HCT116 (cell line): Measurements from ENCODE around the gene APP. TPM values are rescaled to one million over a fixed set of nuclear protein-coding genes. Genes with fewer than 3 reads are reported as not detected.
A peak's percentile ranks its signal among the peaks of the same experiment; 100 is the strongest.

ENCODE experiments used
- ATAC-seq: fragments of 200-7000 bp; cut with Tn5 transposase; 2 replicates; pipeline ENCODE4 v1.9.1; 2020; ENCODE audit warnings: mild to moderate bottlenecking, moderate library complexity
- BruUV-seq: library from RNA; stranded (reverse); fragments of 400-500 nt; replicated peaks from 2 replicates; lab custom pipeline; 2021; lab: Mats Ljungman, UMichigan
- CTCF ChIA-PET: fragments of 300-600 bp; sonication (Branson Sonifier 250); formaldehyde crosslinking; loops from one replicate; lab custom pipeline; 2021; ENCODE audit warnings: antibody characterized with exemption; lab: Charles Lee
- POLR2A ChIA-PET: fragments of 300-600, 350-600 bp; sonication (Branson Sonifier 250); formaldehyde crosslinking; loops from one replicate; lab custom pipeline; 2021; ENCODE audit warnings: antibody characterized with exemption; lab: Charles Lee
- RAD21 ChIA-PET, 2 experiments: fragments of 300-600 bp; sonication (Branson Sonifier 250); formaldehyde crosslinking; loops; one replicate each; lab custom pipeline; 2023; ENCODE audit warnings: low total read pairs in 2 of 2; ENCODE audit not compliant: uncharacterized antibody in 2 of 2, unreplicated experiment in 2 of 2, low non-redundant PET in 1 of 2; lab: Charles Lee
- DNase-seq: peaks from one replicate; pipeline ENCODE4 v3.0.0-alpha.2; 2010; ENCODE audit warnings: low read depth, low spot score
- H2AFZ ChIP-seq: fragments of 200-600 bp; shearing (Covaris generic), sonication (generic); 2 replicates; pipeline ENCODE4 v1.6.1; 2017; ENCODE audit warnings: low read depth, mixed run types, mixed read lengths, antibody characterized with exemption, low read length; ENCODE audit not compliant: poor library complexity, severe bottlenecking
- H3K27ac ChIP-seq: 2 replicates; pipeline ENCODE4 v1.5.1; 2012; ENCODE audit warnings: low read depth, low read length
- H3K27me3 ChIP-seq: fragments of 200-600 bp; sonication (generic); 2 replicates; pipeline ENCODE4 v1.6.1; 2016; ENCODE audit warnings: mixed run types, low read length, mixed read lengths; ENCODE audit not compliant: insufficient read depth
- H3K36me3 ChIP-seq, 2 experiments: fragments of 200-500 bp in 1 of 2; fragments of 200-600 bp in 1 of 2; sonication (Bioruptor generic) in 1 of 2; sonication (generic) in 1 of 2; 2 replicates each; pipeline versions ENCODE4 v1.5.1 to v1.6.1; 2014 to 2016; ENCODE audit warnings: low read length in 2 of 2, inconsistent platforms in 1 of 2, mixed read lengths in 1 of 2, mixed run types in 1 of 2; ENCODE audit not compliant: insufficient read depth in 2 of 2, control insufficient read depth in 1 of 2
- H3K4me1 ChIP-seq, 2 experiments: fragments of 200-600 bp in 1 of 2; sonication (generic) in 1 of 2; 2 replicates each; pipeline versions ENCODE4 v1.5.1 to v1.6.1; 2012 to 2017; ENCODE audit warnings: low read length in 2 of 2, inconsistent platforms in 1 of 2, mild to moderate bottlenecking in 1 of 2, mixed read lengths in 1 of 2, mixed run types in 1 of 2, moderate library complexity in 1 of 2; ENCODE audit not compliant: insufficient read depth in 2 of 2, control insufficient read depth in 1 of 2
- H3K4me2 ChIP-seq: fragments of 200-600 bp; sonication (generic); 2 replicates; pipeline ENCODE4 v1.6.1; 2017; ENCODE audit warnings: mixed run types, low read length, mixed read lengths
- H3K4me3 ChIP-seq, 2 experiments: fragments of 200-600 bp in 1 of 2; sonication (generic) in 1 of 2; replicated peaks in 1 of 2; 2 replicates each; pipeline ENCODE4 v1.5.1; 2011 to 2016; ENCODE audit warnings: low read length in 2 of 2, control low read depth in 1 of 2, low read depth in 1 of 2, mild to moderate bottlenecking in 1 of 2, mixed read lengths in 1 of 2, mixed run types in 1 of 2
- H3K79me2 ChIP-seq: fragments of 200-600 bp; sonication (generic); 2 replicates; pipeline ENCODE4 v1.6.1; 2017; ENCODE audit warnings: mild to moderate bottlenecking, mixed run types, low read length, moderate library complexity, mixed read lengths; ENCODE audit not compliant: insufficient read depth
- H3K9ac ChIP-seq: fragments of 200-600 bp; sonication (generic); 2 replicates; pipeline ENCODE4 v1.6.1; 2016; ENCODE audit warnings: low read length, mixed read lengths
- H3K9me2 ChIP-seq: fragments of 200-600 bp; sonication (generic), shearing (Covaris generic); 2 replicates; pipeline ENCODE4 v1.6.1; 2017; ENCODE audit warnings: mixed run types, mild to moderate bottlenecking, moderate library complexity; ENCODE audit not compliant: insufficient read depth
- H3K9me3 ChIP-seq, 2 experiments: fragments of 200-500 bp in 1 of 2; fragments of 200-600 bp in 1 of 2; sonication (Bioruptor generic) in 1 of 2; sonication (generic) in 1 of 2; 2 replicates each; pipeline ENCODE4 v1.6.1; 2014 to 2017; ENCODE audit warnings: low read length in 2 of 2, mixed read lengths in 2 of 2, inconsistent platforms in 1 of 2, low read depth in 1 of 2, mild to moderate bottlenecking in 1 of 2, mixed run types in 1 of 2, moderate library complexity in 1 of 2; ENCODE audit not compliant: control insufficient read depth in 1 of 2, insufficient read depth in 1 of 2
- H4K20me1 ChIP-seq: fragments of 200-600 bp; sonication (generic), shearing (Covaris generic); 2 replicates; pipeline ENCODE4 v1.6.1; 2017; ENCODE audit warnings: mixed run types, mild to moderate bottlenecking, moderate library complexity; ENCODE audit not compliant: insufficient read depth
- ATF3 ChIP-seq: IDR thresholded peaks from 2 replicates; pipeline ENCODE4 v1.6.1; 2012
- CBX3 ChIP-seq: IDR thresholded peaks from 2 replicates; pipeline ENCODE4 v1.6.1; 2012; ENCODE audit warnings: low read depth
- CEBPB ChIP-seq: IDR thresholded peaks from 2 replicates; pipeline ENCODE4 v1.6.1; 2012; ENCODE audit warnings: low read depth
- CTCF ChIP-seq, 3 experiments: fragments of 200-600 bp in 1 of 3; sonication (generic) in 1 of 3; IDR thresholded peaks in 2 of 3; conservative IDR thresholded peaks in 1 of 3; 2 replicates each; pipeline ENCODE4 v1.5.1; 2012 to 2017; ENCODE audit warnings: low read depth in 2 of 3, low read length in 2 of 3, antibody characterized with exemption in 1 of 3, borderline replicate concordance in 1 of 3, control low read depth in 1 of 3, mild to moderate bottlenecking in 1 of 3, mixed read lengths in 1 of 3, mixed run types in 1 of 3, moderate library complexity in 1 of 3; ENCODE audit not compliant: insufficient read depth in 1 of 3
- EGR1 ChIP-seq: IDR thresholded peaks from 2 replicates; pipeline ENCODE4 v1.6.1; 2012; ENCODE audit warnings: low read depth
- ELF1 ChIP-seq: IDR thresholded peaks from 2 replicates; pipeline ENCODE4 v1.6.1; 2012; ENCODE audit warnings: low read depth, borderline replicate concordance
- EZH2 ChIP-seq: fragments of 200-600 bp; sonication (generic); IDR thresholded peaks from 2 replicates; pipeline ENCODE4 v1.6.1; 2017; ENCODE audit warnings: antibody characterized with exemption, mixed run types
- EZH2phosphoT487 ChIP-seq: fragments of 200-600 bp; IDR thresholded peaks from 2 replicates; pipeline ENCODE4 v1.6.1; 2018; ENCODE audit warnings: antibody characterized with exemption, borderline replicate concordance
- JUND ChIP-seq: IDR thresholded peaks from 2 replicates; pipeline ENCODE4 v1.6.1; 2012
- MAX ChIP-seq: IDR thresholded peaks from 2 replicates; pipeline ENCODE4 v1.6.1; 2012
- RAD21 ChIP-seq: IDR thresholded peaks from 2 replicates; pipeline ENCODE4 v1.6.1; 2012; ENCODE audit warnings: low read depth, mild to moderate bottlenecking
- REST ChIP-seq: IDR thresholded peaks from 2 replicates; pipeline ENCODE4 v1.6.1; 2012; ENCODE audit warnings: low read depth
- SIN3A ChIP-seq: IDR thresholded peaks from 2 replicates; pipeline ENCODE4 v1.6.1; 2012; ENCODE audit warnings: low read depth
- SP1 ChIP-seq: IDR thresholded peaks from 2 replicates; pipeline ENCODE4 v1.6.1; 2012; ENCODE audit warnings: low read depth
- SRF ChIP-seq: IDR thresholded peaks from 2 replicates; pipeline ENCODE4 v1.6.1; 2012; ENCODE audit warnings: low read depth
- TCF7L2 ChIP-seq: IDR thresholded peaks from 2 replicates; pipeline ENCODE4 v1.7.0; 2011; ENCODE audit warnings: borderline replicate concordance, inconsistent platforms; ENCODE audit not compliant: insufficient read depth, insufficient read length; ENCODE audit errors: extremely low read depth
- YY1 ChIP-seq: IDR thresholded peaks from 2 replicates; pipeline ENCODE4 v1.6.1; 2011; ENCODE audit warnings: low read length, low read depth, moderate library complexity, mild to moderate bottlenecking; ENCODE audit not compliant: insufficient replicate concordance; ENCODE audit errors: extremely low read depth
- ZBTB33 ChIP-seq: IDR thresholded peaks from 2 replicates; pipeline ENCODE4 v1.6.1; 2011; ENCODE audit warnings: mild to moderate bottlenecking, low read length, moderate library complexity; ENCODE audit not compliant: insufficient replicate concordance; ENCODE audit errors: extremely low read depth
- ZFX ChIP-seq: fragments of 450-650 bp; IDR thresholded peaks from 2 replicates; pipeline ENCODE4 v1.6.1; 2017
- ZNF274 ChIP-seq: fragments of 200-500 bp; sonication (Bioruptor generic); IDR thresholded peaks from 2 replicates; pipeline ENCODE4 v1.6.1; 2014; ENCODE audit warnings: mild to moderate bottlenecking, low read depth, low read length, inconsistent platforms
- intact Hi-C: fragments of 100-400 bp; cut with micrococcal nuclease; formaldehyde crosslinking; loops from 2 replicates; pipeline ENCODE4 v1.10.0; 2022
- total RNA-seq: library from RNA; stranded (reverse); gene quantifications from one replicate; pipeline ENCODE4 v1.2.1, GENCODE V29; 2021; ENCODE audit not compliant: unreplicated experiment

Gene APP
- total RNA-seq, 1 experiment from 2014 or later, result 267 TPM

- Histone ChIP-seq H3K9me3 (no peaks in the 10 kb centered on the region), H3K4me3 (no peak overlapping the region), H3K9me2 (no peaks in the 10 kb centered on the region), H3K4me2 (no peak overlapping the region), H3K36me3 (no peaks in the 10 kb centered on the region), H2AFZ (no peak overlapping the region), H4K20me1 (peaks cover 4% of the 10 kb centered on the region; the same call in 1 of the 2 replicates), H3K4me1 (peaks cover 7 to 30% of the 10 kb centered on the region in 2 experiments; a peak in 3 of 4 replicates), H3K79me2 (peaks cover 33% of the 10 kb centered on the region; the same call in 1 of the 2 replicates)
- ChIA-PET RAD21 (no interaction called here), CTCF (no interaction called here)
- DNase-seq (no peak), ATAC-seq (0 out of 2 replicates have a peak, but pooled peaks have one; percentile 34)
- intact Hi-C loops, result no loop called here
- BruUV-seq, result no TSS peak
- TF ChIP-seq CBX3 (no peak), EZH2phosphoT487 (no peak), CTCF (IDR thresholded peaks at IDR 0.05 in 2 of 3, conservative IDR thresholded peaks at IDR 0.05 in 1 of 3; ENCODE audit: borderline replicate concordance in 1 of 3, insufficient read depth in 1 of 3, low read depth in 2 of 3, low read length in 2 of 3) (no peak), ZFX (no peak), ZBTB33 (no peak), REST (no peak), CEBPB (no peak), ELF1 (no peak), ZNF274 (no peak), SP1 (no peak), ATF3 (no peak), RAD21 (no peak), SRF (no peak), YY1 (no peak), TCF7L2 (no peak), SIN3A (no peak), JUND (no peak), EZH2 (no peak), EGR1 (no peak), MAX (no peak)
- TF ChIP-seq, all 23 proteins: peak for 0
- H3K9ac ChIP-seq, result no peak overlapping the region
- H3K27me3 ChIP-seq, result no peaks in the 10 kb centered on the region
- no peak overlapping the region for H3K27ac ChIP-seq
- POLR2A ChIA-PET, result no interaction called here
These were observed 159.2 kb downstream of the APP start for GRCh38 chr21:26011292-26011940.
